Measurements from ENCODE around the gene RPE. TPM values are rescaled to one million over a fixed set of nuclear protein-coding genes. Genes with fewer than 3 reads are reported as not detected.

Gene RPE
- total RNA-seq: 10 to 100 TPM; 57.7 to 59.3 TPM

DNA sequence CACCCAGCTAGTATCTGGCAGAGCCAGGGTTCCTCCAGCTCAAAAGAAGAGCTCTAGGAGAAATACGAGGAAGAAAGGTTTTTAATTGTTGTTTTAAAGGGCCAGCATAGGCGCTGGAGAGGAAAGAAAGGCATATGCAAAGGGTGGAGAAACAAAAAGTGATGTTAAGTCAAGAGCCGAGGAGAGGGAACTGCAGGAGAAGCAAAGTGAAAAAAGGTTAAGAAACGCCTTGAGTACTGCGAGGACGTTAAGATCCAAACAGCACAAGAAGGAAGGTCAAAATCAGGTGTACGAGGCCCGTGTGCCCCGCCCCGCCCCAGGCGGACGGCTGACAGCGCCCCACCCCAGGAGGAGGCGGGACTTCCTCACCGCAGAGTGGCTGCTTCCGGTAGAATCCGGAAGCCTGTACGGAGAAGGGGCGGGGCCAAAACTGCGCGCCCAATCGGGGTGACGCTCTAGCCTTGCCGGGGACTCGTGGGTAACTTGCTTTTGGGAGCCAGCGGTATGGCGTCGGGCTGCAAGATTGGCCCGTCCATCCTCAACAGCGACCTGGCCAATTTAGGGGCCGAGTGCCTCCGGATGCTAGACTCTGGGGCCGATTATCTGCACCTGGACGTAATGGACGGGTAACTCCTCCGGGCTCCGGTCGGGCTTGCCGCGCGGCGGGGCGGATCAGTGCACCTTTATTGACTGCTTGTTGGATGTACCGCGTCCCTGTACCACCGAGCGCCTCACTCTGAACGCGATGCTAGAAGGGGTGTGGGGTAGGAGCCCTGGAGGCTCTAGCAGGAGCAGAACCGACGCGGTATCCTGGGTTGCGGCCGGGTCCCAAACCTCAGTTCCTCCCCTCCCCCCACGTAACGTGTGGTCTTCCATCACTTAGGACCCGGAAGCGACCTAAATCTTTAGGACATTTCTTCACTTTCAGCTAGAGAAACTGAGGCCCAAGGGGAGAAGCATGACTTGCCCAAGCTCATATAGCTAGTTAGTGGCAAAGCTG, at the start of gene RPE:
Gene RPE, plus strand, starts transcription at position 481 of the 1,000 bp plus-strand sequence. Its CDS starts 24 bp downstream, at position 505.
- POLR2A ChIA-PET: interaction anchor here (0.9 kb wide), 1 partner anchor 11 kb away, joined by 3 read pairs; no protein-coding TSS in a partner anchor
- CTCF ChIA-PET: no interaction called here

DNA sequence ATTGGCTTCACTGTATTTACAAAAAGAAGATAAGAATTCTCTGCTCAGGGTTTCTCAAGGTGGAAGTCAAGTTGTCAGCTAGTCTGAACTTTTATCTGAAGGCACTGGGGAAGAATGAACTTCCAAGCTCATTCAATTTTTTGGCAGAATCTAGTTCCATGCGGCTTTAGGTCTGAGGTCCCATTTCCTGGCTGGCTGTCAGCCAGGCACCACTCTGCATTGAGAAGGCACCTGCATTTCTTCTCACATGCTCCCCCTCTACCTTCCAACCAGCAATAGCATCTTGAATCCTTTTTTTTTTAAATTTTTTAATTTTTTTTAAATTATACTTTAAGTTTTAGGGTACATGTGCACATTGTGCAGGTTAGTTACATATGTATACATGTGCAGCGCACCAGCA, 46.2 kb upstream of the RPE start:
- CTCF ChIA-PET: no interaction called here

DNA sequence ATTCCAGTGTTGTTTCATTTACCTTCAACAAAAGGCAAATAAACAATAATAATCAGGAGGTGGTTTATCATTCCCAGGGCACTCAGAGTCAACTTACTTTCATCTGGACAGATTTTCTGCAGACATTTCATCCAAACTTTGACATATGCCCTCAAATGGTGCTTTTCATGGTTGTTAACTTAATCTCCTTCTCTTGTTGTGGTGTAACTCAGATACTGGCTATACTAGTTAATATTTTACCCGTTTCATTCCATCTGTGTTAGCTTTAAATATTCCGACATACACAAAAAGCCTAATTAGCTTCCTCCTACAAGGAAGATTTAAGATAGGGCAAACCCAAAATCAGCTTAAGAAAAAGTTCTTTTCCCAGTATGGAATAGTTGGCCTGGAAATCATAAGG, 44.4 kb upstream of the RPE start:
- ChIA-PET POLR2A (no interaction called here), CTCF (no interaction called here)

More for the DNA sequence above, 46.2 kb upstream of the RPE start:
- POLR2A ChIA-PET: no interaction called here

DNA sequence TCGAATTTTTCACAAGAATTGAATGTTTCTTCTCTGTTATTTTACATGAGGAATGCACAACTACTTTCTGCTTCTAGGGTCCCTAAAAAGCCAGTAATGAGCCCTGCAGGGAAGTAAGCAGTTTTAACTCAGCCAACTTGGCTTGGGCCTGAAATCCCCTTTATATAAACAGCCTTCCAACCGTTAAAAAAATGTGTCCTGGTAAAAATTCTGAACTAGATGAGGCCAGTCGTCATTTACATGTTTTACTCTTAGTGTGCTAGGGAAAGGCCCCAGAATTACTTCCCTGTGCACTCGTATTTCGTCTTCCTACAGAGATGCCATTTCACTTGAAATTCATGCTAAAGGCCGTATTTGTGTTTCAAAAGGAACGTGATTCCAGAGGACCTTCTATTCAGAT, 42.4 kb upstream of the RPE start:
- CTCF ChIA-PET: no interaction called here

DNA sequence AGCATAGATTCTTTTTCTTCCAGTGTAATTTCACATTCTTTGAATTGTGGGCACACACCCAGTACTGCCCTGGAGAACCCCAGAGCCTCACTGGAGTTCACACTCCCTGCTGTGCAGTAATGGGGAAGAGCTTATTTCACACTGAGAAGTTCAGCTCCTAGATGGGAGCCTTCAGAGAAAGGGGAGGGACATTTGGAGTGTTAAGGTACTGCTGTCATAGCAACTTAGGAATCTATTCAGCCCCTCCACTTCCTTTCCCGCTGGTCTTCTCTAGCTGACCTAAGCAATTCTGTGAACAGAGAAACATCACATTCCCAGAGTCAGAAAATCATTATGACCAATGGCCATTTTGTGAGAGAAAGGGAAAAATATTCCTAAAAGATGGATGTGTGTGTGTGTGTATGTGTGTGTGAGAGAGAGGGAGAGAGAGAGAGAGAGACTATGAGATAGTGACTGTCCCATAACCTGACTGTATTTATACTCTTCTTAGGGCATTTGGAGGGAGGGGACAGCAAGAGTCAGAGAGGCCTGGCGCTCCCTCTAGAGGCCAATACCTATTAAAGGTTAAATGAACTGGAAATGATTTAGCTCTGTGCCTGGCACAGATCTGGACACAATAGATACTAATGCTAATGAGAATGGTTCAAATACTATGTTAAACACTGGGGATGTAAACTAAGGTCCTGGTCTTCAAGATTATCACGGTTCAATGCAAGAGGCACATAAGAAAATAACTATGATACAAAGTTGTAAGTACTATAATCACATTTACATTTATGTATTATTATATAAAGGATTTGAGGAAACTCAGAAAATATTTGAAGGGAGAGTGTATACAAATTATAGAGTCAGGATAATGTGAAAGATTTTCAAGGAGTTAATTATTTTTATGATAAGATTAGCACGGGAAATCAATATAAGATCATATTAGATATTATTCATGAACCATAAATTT, 41.5 kb upstream of the RPE start:
- ChIA-PET POLR2A (no interaction called here), CTCF (interaction anchor here (0.6 to 1.5 kb wide), 8 partner anchors 8 to 416 kb away, joined by 3 to 6 read pairs (median 3); no protein-coding TSS in a partner anchor)

More for the DNA sequence above, 42.4 kb upstream of the RPE start:
- POLR2A ChIA-PET: no interaction called here

DNA sequence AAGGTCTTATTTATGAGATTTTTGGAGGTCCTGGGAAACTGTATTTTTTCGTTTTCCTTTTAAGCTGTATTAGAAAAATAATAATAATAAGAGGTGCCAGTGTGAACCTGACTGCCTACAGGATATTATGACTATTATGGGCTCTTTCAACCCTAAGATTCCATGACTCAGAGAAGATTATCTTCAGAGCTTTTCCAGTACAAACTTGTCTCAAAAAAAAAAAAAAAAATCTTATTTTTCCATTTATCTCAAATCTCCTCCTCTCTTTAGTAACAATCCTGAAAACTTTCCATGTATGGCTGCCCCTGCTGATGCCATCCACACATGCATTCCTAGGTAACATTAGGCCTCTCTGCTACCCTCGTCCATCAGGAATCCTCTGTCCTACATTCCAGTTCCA, 36.7 kb upstream of the RPE start:
- ChIA-PET CTCF (no interaction called here), POLR2A (interaction anchor here (0.6 kb wide), 1 partner anchor 278 kb away, joined by 3 read pairs; no protein-coding TSS in a partner anchor)

DNA sequence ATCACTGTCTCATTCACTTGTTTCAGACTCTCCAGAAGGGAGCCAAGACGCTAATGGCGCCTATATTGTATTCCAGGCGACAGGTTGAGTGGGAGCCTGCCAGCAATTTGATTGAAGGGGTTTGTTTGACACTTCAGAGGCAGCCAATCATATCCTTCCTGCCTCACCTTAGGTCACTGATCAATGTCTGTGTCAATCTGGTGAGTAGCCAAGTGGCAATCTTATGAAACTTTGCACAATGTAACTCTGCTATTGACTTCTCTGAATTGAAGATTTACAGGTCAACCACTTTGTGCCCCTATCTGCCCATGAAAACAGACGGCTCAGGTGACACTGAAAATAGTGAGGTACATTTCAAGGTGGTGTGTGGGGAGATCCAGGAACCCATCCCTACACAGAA, 32.7 kb upstream of the RPE start:
- POLR2A ChIA-PET: no interaction called here
- CTCF ChIA-PET: no interaction called here

DNA sequence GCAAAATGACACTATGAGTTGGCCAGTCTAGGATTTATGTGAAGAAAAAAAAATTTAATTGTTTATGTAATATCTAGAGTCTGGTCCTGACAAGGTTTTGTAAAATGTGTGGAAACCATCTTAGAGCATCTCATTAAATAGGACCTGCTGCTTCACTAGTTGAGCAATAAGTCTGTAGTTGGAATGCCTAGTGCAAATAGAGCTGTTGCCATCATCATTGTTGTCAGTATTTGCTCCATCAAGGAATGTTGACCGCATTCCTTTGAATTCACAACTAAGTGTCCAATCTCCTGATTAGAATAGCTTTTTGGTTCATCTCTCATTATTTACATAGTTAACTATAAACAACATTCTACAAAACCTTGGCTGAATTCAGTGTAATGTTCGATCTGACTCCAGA, 32.2 kb upstream of the RPE start:
- CTCF ChIA-PET: no interaction called here
- POLR2A ChIA-PET: no interaction called here

DNA sequence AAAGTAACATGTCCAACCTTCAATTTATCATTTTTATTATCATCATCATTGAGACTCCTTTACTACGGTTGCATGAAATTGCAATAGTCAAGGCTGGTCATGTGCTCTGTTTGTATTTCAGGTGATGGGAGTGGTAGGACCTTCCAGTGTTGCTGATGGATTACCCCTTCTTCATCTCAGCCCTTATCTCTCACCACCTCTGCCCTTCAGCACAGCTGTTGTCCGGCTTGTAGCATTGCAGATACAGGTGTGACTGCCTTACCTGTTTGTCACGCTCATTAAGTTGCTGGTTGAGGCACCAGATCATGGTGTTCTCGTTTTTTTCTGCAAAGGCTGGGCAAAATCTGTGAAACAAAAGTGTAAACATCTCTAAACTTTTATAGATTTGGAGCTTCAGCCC, 31.7 kb upstream of the RPE start:
- POLR2A ChIA-PET: no interaction called here
- CTCF ChIA-PET: interaction anchor here (0.7 kb wide), 1 partner anchor 1087 kb away, joined by 4 read pairs; no protein-coding TSS in a partner anchor

DNA sequence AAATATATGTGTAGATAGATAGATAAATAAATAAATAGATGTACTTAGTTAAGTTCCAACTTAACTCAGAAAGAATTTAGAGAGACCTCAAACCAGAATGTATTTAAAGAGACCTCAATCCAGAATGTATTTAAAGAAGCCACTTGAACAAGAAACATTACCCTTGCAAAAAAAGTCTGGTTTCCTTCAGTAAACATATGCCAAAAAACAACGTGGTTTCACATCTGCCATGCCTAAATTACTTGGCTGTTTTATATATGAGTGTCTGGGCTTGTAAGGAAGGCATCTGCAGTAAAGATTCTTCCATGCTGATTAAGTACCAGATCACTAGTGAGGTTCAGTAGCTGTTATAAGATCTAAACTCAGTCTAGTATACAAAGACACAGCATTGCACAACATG, 29.1 kb upstream of the RPE start:
- ChIA-PET CTCF (no interaction called here), POLR2A (no interaction called here)

GRCh38 chr2:209974576-209974975, 27.9 kb upstream of the RPE start:
- POLR2A ChIA-PET: no interaction called here
- CTCF ChIA-PET: no interaction called here

GRCh38 chr2:209976698-209977385, 25.6 kb upstream of the RPE start:
- ChIA-PET POLR2A (no interaction called here), CTCF (interaction anchor here (1.0 to 2.1 kb wide), 5 partner anchors 14 to 1588 kb away, joined by 3 to 6 read pairs (median 4); no protein-coding TSS in a partner anchor)

- POLR2A ChIA-PET: no interaction called here
- CTCF ChIA-PET: interaction anchor here (0.6 to 2.1 kb wide), 6 partner anchors 17 to 1589 kb away, joined by 3 to 6 read pairs (median 4); no protein-coding TSS in a partner anchor
Observed at GRCh38 chr2:209977386-209978239, 24.8 kb upstream of the RPE start.

GRCh38 chr2:209984291-209984690, 18.1 kb upstream of the RPE start:
- ChIA-PET CTCF (no interaction called here), POLR2A (no interaction called here)

DNA sequence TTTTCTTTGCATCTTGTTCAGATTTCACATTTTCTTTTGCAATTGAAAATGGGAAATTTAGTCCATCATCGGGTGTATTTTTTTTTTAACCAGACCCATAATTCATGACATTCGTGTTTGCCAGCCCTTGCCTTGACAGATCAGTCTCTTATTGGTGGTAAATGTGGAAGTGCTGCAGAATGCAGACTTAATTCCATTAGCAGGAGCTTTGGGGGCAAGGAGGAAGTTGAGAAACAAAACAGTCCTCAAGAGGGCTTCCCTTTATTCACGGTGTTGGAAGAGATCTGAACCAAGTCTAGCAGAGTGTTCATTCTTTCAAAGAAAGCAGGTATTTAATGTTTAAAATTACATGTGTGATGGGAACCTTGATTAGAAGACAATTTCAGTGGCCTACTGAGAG, 16.6 kb upstream of the RPE start:
- CTCF ChIA-PET: interaction anchor here (1.5 kb wide), 1 partner anchor 87 kb away, joined by 4 read pairs; no protein-coding TSS in a partner anchor
- POLR2A ChIA-PET: no interaction called here

DNA sequence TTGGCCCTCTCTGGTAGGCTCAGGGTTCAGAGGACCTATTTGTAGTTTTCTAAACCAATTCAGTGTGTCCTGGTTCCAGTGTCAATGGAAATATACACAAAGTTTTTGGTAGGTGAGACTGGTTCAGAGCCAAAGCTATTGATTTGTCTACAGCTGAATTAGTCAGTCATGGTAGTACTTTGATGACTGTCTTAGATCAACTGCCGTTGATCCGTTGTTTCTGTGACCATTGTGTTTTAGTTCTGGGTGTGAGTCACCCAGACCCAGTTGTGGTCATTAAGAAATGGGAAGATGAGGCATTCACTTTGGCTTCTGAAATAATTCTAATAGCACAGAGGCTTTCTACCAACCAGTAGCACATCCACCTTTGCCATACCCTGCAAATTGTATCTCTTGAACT, 16.0 kb upstream of the RPE start:
- CTCF ChIA-PET: interaction anchor here (1.5 kb wide), 1 partner anchor 86 kb away, joined by 4 read pairs; no protein-coding TSS in a partner anchor

GRCh38 chr2:209988010-209988409, 14.4 kb upstream of the RPE start:
- CTCF ChIA-PET: interaction anchor here (0.6 kb wide), 1 partner anchor 27 kb away, joined by 3 read pairs; no protein-coding TSS in a partner anchor
- POLR2A ChIA-PET: no interaction called here

More for the DNA sequence above, 16.0 kb upstream of the RPE start:
- POLR2A ChIA-PET: no interaction called here

DNA sequence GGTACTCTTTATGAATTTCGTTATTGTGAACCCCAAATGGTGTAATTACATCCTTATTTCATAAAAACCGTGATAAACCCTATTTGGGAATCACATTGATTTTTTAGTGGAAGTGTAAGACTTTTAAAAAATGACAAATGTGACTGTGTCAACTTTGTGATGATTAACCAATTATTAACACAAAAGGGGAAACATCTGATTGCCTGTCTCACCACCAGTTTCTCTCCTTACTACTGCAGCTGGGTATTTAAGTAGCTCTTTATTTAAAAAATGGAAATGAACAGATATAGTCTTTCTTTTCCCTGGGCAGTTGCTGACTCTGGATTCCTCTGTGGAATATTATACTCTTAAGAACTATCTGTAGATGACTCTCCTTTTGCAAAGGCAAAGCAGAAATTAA, 11.6 kb upstream of the RPE start:
- CTCF ChIA-PET: no interaction called here
- POLR2A ChIA-PET: interaction anchor here (0.9 kb wide), 1 partner anchor 12 kb away, joined by 3 read pairs; no protein-coding TSS in a partner anchor
